HL-60/S4 treated with retinoic acid at 250 ng/mL for 4 days and 3 days (cell line): ENCODE results near the gene TMEM88.

Experiments
- in situ Hi-C: fragments of 300-500 bp; cut with MboI; formaldehyde crosslinking; loops from 2 replicates; pipeline ENCODE4 v1.7.0; 2022; ENCODE audit warnings: low sequenced_read_pairs

The TMEM88 gene

GRCh38 chr17:7884581-7885366, 29.9 kb downstream of the TMEM88 start:
- in situ Hi-C loops = no loop called here

DNA sequence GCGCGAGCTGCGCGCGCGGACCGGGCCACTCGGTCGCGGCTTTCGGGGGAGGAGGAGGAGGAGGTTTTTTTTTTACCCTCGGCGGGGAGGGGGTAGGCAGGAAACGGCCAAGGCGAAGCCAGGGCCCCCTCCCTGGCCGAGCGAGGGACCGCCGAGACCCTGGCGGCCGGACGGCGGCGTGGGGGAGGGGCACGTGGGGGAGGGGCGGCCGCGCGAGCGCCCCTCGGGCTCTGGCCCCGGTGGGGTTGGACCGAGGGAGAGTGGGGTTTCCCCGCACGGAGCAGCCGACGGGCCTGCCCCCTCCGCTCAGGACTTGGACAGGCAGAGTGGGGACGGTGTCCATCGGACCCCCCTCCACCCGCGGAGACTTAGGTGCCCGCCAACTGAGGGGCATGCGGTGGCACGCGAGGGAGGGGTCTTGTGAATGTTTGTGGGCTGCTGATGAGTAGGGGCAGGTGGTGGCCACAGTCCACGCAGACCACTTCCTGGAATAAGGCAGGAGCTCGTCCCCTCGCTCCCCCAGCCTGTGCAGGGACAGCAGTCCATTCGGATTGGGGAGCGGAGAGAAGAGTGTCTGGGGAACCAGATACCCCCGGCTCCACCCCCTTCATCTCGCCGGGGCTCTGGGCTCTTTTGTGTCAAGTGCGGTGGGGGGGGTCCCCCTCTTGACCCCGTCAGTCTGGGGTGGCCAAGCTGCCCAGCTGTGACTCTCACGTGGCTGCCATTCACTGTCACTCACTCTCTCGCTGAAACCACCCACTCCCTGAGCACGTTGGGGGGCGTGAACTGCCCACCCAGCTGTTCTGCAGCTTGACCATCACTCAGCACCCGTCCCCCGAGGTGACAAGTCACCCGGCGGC, 30.7 kb downstream of the TMEM88 start:
- in situ Hi-C loops = no loop called here

- in situ Hi-C loops = no loop called here
These were observed 31.6 kb downstream of the TMEM88 start for GRCh38 chr17:7886227-7887037.

GRCh38 chr17:7887038-7887481, 32.2 kb downstream of the TMEM88 start:
- in situ Hi-C loops = no loop called here

- in situ Hi-C loops = no loop called here
These were observed 32.8 kb downstream of the TMEM88 start for GRCh38 chr17:7887482-7888183.

DNA sequence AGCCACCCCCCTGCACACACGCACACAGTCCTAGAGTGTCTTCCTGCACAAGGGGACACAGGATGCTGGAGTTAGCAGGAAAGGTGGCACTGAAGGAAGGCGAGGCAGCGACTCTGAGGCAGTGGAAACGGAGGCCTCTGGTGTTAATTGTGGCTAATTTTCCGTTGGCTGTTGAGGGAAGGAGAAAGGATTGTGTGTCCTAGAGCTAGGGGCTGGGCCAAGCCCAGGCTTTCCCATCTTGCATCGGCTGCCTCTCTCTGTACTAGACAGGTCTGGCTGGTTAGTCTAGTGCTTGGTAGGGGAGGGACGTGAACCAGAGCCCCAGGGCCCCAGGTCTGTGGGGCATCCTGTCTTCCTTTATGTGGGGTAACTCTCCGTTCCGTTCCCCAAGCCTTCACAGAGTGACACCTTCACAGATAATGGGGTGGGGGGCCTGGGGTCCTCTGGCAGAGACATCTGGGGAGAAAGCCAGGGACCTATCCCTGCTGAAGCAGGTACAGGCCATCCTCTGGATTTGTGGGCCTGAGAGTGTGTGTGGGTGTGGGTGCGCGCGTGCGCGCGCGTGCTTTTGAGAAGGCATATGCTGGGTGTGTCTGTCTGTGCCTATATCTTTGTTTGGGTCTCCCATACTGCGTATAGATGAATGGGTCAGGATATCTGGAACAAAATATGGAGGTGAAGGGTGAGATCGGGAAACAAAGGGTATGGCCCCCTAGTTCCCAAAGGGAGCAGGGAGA, 33.5 kb downstream of the TMEM88 start, which contains the start of gene CHD3:
TSS of gene CHD3 (plus strand) at position 606 of the 737 bp plus-strand sequence. CDS start 212 bp downstream, outside the sequence.
- in situ Hi-C loops = no loop called here

GRCh38 chr17:7889166-7889955, 34.5 kb downstream of the TMEM88 start:
- in situ Hi-C loops = no loop called here

DNA sequence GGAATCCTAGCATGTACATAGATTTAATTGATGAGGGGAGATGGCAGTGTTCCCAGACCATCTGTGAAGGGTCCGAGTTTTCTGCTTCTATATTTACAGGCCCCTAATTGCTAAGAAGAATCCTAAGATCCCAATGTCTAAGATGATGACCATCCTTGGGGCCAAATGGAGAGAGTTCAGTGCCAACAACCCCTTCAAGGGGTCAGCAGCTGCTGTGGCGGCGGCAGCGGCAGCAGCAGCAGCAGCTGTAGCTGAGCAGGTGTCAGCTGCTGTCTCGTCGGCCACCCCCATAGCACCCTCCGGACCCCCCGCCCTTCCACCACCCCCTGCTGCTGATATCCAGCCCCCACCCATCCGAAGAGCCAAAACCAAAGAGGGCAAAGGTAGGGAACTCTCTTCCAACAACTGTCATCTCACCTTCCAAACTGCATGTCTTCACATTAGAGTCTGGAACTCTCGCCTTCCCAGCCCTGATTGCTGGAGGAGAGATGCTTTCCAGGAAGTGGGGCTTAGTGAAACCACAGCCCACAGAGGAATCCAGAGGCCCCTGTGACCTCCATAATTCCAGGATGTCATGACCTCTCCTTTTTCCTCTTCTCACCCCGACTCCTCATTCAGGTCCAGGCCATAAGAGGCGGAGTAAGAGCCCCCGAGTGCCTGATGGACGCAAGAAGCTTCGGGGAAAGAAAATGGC, 38.5 kb downstream of the TMEM88 start:
- in situ Hi-C loops = no loop called here

- in situ Hi-C loops = no loop called here
These were observed 39.4 kb downstream of the TMEM88 start for GRCh38 chr17:7894226-7894625.

DNA sequence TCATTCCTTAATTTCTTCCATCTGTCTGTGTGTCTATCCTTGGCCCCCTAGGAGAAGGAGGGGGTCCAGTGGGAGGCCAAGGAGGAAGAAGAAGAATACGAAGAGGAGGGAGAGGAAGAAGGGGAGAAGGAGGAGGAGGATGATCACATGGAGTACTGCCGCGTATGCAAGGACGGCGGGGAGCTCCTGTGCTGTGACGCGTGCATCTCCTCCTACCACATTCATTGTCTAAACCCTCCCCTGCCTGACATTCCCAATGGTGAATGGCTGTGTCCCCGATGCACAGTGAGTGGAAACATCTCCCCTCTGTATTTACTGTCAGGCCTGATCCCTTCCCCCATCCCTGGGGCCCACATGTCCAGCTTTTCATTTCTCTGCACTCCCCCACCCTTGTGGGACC, 40.0 kb downstream of the TMEM88 start:
- in situ Hi-C loops = no loop called here

GRCh38 chr17:7897090-7897489, 42.2 kb downstream of the TMEM88 start:
- in situ Hi-C loops = no loop called here

DNA sequence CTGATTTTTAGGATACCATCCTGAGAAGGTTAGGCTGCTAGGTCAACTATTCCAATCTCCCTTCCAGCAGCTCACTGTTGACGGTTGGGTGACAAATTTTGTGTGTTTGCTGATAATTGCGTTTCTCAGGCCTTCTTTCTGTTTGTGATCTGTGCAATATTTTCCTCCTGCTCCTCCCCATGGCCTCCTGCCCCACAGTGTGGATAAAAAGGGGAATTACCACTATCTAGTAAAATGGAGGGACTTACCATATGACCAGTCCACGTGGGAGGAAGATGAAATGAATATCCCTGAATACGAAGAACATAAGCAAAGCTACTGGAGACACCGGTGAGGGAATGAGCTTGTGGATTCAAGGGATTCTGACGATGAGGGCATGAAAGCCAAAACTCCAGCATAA, 42.9 kb downstream of the TMEM88 start:
- in situ Hi-C loops = no loop called here

DNA sequence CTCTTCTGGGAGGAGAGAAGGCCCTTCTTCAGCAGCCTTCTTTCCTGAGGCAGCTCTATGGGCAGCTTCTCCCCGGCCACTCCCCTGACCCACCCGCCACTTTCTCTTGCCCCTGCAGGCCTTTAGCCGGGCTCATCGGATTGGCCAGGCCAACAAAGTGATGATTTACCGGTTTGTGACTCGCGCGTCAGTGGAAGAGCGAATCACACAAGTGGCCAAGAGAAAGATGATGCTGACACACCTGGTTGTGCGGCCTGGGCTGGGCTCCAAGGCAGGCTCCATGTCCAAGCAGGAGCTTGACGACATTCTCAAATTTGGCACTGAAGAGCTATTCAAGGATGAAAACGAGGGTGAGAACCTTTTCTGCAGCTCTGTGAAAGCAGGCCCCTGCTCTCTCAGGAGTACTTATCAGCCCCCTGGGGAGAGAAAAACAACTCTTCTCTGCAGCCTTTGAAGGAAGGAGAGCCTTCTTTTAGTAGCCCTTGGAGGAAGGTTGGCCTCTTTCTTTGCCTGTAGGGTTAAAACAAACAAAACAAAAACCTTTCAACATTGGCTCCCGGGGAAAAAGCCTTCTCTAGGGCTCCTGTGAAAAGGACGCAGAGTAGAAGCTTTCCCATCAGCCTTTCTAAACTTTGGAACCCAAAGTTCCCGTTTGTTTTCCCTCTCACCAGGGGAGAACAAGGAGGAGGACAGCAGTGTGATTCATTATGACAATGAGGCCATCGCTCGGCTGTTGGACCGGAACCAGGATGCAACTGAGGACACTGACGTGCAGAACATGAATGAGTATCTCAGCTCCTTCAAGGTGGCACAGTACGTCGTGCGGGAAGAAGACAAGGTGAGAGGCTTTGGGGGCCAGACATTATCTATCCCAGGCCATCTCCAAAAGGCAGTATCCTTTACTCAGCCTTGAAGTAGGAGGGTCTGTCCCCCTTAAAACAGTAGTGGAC, 48.6 kb downstream of the TMEM88 start:
- in situ Hi-C loops = no loop called here
